Stomach (tissue), 4 donors: ENCODE results near the gene CUL7.

Source experiments
- POLR2A ChIP-seq, 4 donors: fragments of 450-650 bp; IDR thresholded peaks; one replicate each; pipeline ENCODE4 v1.6.1; 2016; ENCODE audit warnings: antibody characterized with exemption in 4 of 4, control low read depth in 2 of 4, mild to moderate bottlenecking in 1 of 4, moderate library complexity in 1 of 4
- POLR2AphosphoS5 ChIP-seq, 3 donors: sonication (generic); formaldehyde crosslinking; IDR thresholded peaks; one replicate each; pipeline ENCODE4 v1.6.1; 2016; ENCODE audit warnings: antibody characterized with exemption in 3 of 3
- TF ChIP-seq, protein P1 (sequence below), 7 experiments: fragments of 450-650 bp in 4 of 7; fragments of 200-600 bp in 3 of 7; sonication (generic) in 3 of 7; IDR thresholded peaks; one replicate each; pipeline ENCODE4 v1.5.1; 2016 to 2019; ENCODE audit warnings: antibody characterized with exemption in 7 of 7, control low read depth in 2 of 7, mild to moderate bottlenecking in 1 of 7

DNA sequence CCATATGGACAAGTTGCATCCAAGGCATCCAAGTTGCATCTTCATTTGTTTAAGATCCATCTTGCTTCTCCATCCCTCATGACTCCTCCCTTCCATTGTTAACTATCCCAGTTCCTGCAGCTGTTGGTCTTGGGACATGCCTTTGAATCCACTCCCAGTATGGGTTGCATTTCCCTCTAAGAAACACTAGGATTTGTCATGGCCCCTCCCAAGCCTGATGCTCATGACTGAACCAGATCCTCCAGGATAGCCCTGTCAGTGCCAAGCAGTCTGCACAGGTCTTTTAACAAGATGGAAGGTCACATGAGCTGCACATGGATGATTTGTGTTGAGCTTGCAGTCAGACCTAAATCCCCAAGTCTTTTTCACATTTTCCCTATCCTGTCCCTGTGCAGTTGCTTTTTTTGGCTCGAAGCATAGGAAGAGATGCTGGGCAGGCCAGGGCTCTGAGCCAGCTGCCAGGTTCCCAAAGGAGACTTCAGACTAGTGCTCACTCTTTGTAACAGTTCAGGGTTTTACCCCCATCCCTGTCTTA, 65.1 kb downstream of the CUL7 start:
- TF ChIP-seq, protein P1, sequence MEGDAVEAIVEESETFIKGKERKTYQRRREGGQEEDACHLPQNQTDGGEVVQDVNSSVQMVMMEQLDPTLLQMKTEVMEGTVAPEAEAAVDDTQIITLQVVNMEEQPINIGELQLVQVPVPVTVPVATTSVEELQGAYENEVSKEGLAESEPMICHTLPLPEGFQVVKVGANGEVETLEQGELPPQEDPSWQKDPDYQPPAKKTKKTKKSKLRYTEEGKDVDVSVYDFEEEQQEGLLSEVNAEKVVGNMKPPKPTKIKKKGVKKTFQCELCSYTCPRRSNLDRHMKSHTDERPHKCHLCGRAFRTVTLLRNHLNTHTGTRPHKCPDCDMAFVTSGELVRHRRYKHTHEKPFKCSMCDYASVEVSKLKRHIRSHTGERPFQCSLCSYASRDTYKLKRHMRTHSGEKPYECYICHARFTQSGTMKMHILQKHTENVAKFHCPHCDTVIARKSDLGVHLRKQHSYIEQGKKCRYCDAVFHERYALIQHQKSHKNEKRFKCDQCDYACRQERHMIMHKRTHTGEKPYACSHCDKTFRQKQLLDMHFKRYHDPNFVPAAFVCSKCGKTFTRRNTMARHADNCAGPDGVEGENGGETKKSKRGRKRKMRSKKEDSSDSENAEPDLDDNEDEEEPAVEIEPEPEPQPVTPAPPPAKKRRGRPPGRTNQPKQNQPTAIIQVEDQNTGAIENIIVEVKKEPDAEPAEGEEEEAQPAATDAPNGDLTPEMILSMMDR (IDR thresholded peaks at IDR 0.05), result no peak
- no peak for TF ChIP-seq POLR2AphosphoS5 (IDR thresholded peaks at IDR 0.05)
- TF ChIP-seq POLR2A (IDR thresholded peaks at IDR 0.05), result no peak
